ENCODE results near the gene ANK3.

DNA sequence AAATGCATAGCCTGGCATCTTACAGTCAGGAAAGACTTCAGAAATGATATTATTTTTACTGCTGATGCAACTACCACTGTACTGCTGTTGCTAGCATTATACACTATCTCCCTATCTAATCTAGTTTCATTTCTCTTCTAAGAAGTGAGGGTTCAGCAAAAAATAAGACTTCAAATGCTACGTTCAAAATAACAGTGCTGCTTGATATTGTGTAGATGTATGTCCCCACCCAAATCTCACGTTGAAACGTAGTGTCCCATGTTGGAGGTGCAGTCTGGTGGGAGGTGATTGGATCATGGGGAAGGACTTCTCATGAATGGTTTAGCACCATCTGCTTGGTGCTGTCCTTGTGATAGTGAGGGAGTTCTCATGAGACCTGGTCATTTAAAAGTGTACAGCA lies 129.4 kb downstream of the ANK3 start:
- TF ChIP-seq NR1H2 (CRISPR knock-in tag; IDR thresholded peaks at IDR 0.05) = no peak
- TF ChIP-seq NR2C2 (CRISPR knock-in tag; IDR thresholded peaks at IDR 0.05) = no peak
- TF ChIP-seq, protein P1, sequence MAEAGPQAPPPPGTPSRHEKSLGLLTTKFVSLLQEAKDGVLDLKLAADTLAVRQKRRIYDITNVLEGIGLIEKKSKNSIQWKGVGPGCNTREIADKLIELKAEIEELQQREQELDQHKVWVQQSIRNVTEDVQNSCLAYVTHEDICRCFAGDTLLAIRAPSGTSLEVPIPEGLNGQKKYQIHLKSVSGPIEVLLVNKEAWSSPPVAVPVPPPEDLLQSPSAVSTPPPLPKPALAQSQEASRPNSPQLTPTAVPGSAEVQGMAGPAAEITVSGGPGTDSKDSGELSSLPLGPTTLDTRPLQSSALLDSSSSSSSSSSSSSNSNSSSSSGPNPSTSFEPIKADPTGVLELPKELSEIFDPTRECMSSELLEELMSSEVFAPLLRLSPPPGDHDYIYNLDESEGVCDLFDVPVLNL (CRISPR knock-in tag; IDR thresholded peaks at IDR 0.05; ENCODE audit: borderline replicate concordance, low read depth) = no peak
- TF ChIP-seq ZNF281 (CRISPR knock-in tag; IDR thresholded peaks at IDR 0.05) = no peak
- TF ChIP-seq FOXJ3 (CRISPR knock-in tag; IDR thresholded peaks at IDR 0.05; ENCODE audit: borderline replicate concordance) = no peak
- no peak for TF ChIP-seq ZNF121 (CRISPR knock-in tag; IDR thresholded peaks at IDR 0.05)
- TF ChIP-seq ZNF138 (CRISPR knock-in tag; conservative IDR thresholded peaks at IDR 0.05) = no peak
- no peak for TF ChIP-seq CTCF (IDR thresholded peaks at IDR 0.05)
- TF ChIP-seq ATF2 (CRISPR knock-in tag; IDR thresholded peaks at IDR 0.05; ENCODE audit: borderline replicate concordance, low read depth) = no peak
- no peak for TF ChIP-seq ELF4 (CRISPR knock-in tag; IDR thresholded peaks at IDR 0.05; ENCODE audit: low read depth)
- no peak for TF ChIP-seq ZNF671 (CRISPR knock-in tag; IDR thresholded peaks at IDR 0.05)
- TF ChIP-seq ZNF317 (CRISPR knock-in tag; IDR thresholded peaks at IDR 0.05; ENCODE audit: borderline replicate concordance, low read depth) = no peak
- TF ChIP-seq, protein P2, sequence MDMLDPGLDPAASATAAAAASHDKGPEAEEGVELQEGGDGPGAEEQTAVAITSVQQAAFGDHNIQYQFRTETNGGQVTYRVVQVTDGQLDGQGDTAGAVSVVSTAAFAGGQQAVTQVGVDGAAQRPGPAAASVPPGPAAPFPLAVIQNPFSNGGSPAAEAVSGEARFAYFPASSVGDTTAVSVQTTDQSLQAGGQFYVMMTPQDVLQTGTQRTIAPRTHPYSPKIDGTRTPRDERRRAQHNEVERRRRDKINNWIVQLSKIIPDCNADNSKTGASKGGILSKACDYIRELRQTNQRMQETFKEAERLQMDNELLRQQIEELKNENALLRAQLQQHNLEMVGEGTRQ (CRISPR knock-in tag; IDR thresholded peaks at IDR 0.05) = no peak

Data from WTC11 (cell line).